ENCODE measurements around the gene PLPP2.
"Not testable (repeated sequence)": the region's sequence is repeated elsewhere in the genome, so short reads cannot be mapped to it uniquely, and the experiment has no call there.

PLPP2 gene

GRCh38 chr19:271856-272255, 19.3 kb downstream of the PLPP2 start:
- DNase-seq (ENCODE audit: low read depth in 3 of 3, low spot score in 1 of 3): no peak

- not testable (repeated sequence) for DNase-seq (ENCODE audit: low read depth in 3 of 3, low spot score in 1 of 3)
Observed at GRCh38 chr19:270766-271318, 20.4 kb downstream of the PLPP2 start.

- DNase-seq (ENCODE audit: low read depth in 3 of 3, low spot score in 1 of 3): no peak
Observed at GRCh38 chr19:269241-269640, 22.0 kb downstream of the PLPP2 start.

- no peak for DNase-seq (ENCODE audit: low read depth in 3 of 3, low spot score in 1 of 3)
Observed at GRCh38 chr19:262125-262524, 29.1 kb downstream of the PLPP2 start.

GRCh38 chr19:256804-257203, 34.4 kb downstream of the PLPP2 start:
- not testable (repeated sequence) for DNase-seq (ENCODE audit: low read depth in 3 of 3, low spot score in 1 of 3)

- not testable (repeated sequence) for DNase-seq (ENCODE audit: low read depth in 3 of 3, low spot score in 1 of 3)
Observed at GRCh38 chr19:252421-253186, 38.6 kb downstream of the PLPP2 start.

- DNase-seq (ENCODE audit: low read depth in 3 of 3, low spot score in 1 of 3): no peak
Observed at GRCh38 chr19:246551-246950, 44.7 kb downstream of the PLPP2 start.

GRCh38 chr19:245900-246299, 45.3 kb downstream of the PLPP2 start:
- not testable (repeated sequence) for DNase-seq (ENCODE audit: low read depth in 3 of 3, low spot score in 1 of 3)

GRCh38 chr19:245457-245856, 45.7 kb downstream of the PLPP2 start:
- no peak for DNase-seq (ENCODE audit: low read depth in 3 of 3, low spot score in 1 of 3)

Measured in stimulated activated CD4-positive, alpha-beta T cell treated with anti-CD3 and anti-CD28 coated beads, TNF-alpha, amount 100 ng/mL, for 1 hour (primary cell).